GM06990 (cell line): ENCODE data around the gene PAQR9.

Source experiments
- DNase-seq: peaks from one replicate; pipeline ENCODE4 v3.0.0-alpha.2; 2011; ENCODE audit not compliant: insufficient read length; ENCODE audit errors: extremely low read depth
- H3K27me3 ChIP-seq: replicated peaks from 2 replicates; pipeline ENCODE4 v1.6.0; 2011; ENCODE audit warnings: low read length; ENCODE audit not compliant: control insufficient read depth, insufficient read depth
- H3K36me3 ChIP-seq: 2 replicates; pipeline ENCODE4 v1.5.1; 2011; ENCODE audit warnings: low read length; ENCODE audit not compliant: control insufficient read depth, insufficient read depth
- H3K4me3 ChIP-seq: replicated peaks from 2 replicates; pipeline ENCODE4 v1.5.1; 2011; ENCODE audit warnings: low read depth, mild to moderate bottlenecking, control low read depth, low read length
- CTCF ChIP-seq: IDR thresholded peaks from 2 replicates; pipeline ENCODE4 v1.5.1; 2011; ENCODE audit warnings: low read length, control low read depth, mild to moderate bottlenecking, inconsistent platforms; ENCODE audit not compliant: insufficient read depth, poor library complexity, severe bottlenecking

The PAQR9 gene

DNA sequence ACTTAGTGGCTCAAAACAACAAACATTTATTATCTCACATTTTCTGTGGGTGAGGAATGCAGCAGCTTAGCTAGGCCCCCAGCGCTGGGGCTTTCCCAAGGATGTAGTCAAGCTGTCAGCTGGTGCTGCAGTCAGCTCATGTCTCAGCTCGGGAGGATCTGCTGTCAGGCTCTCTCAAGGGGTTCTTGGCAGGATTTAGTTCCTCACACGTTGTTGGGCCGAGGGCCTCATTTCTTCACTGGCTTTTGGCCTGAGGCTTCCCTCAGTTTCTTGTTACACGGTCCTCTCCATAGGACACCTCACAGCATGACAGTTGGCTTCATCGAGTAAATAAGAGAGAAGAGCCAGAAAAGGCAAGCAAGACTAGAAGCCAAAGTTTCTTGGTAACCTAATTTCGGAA, 24.2 kb upstream of the PAQR9 start:
- no peaks in the 10 kb centered on the region for H3K36me3 ChIP-seq
- TF ChIP-seq CTCF, result no peak
- H3K27me3 ChIP-seq, result no peaks in the 10 kb centered on the region
- DNase-seq, result peak; percentile 27
- no peak overlapping the region for H3K4me3 ChIP-seq

DNA sequence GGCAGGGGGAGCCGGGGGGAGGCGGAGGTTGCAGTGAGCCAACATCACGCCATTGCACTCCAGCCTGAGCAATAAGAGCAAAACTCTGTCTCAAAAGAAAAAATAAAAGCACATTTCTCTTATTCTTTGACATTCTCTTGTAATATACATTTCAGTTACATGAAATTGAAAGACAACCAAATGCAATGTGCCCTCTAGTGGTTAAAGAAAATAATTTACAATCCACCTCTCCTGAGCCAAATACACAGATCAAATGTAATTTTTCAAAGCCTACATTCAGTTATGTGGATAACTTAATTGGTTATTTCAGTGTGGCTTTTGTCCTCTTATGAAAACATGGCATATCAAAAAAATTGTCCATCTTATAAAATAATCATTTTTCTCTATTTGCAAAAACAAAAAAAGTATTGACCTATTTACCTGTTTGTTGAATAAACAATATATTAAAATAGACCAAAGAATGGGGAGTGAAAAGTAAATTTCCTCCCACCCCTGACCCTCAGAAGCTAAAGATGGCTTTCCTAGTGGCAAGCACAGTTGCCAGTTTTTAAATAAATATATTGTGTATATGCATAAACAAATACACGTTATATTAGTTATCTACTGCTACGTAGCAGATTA, 23.7 kb upstream of the PAQR9 start:
- Histone ChIP-seq H3K36me3 (no peaks in the 10 kb centered on the region), H3K4me3 (no peak overlapping the region), H3K27me3 (no peaks in the 10 kb centered on the region)
- peak; percentile 27 for DNase-seq
- TF ChIP-seq CTCF, result peak; percentile 50

- Histone ChIP-seq H3K4me3 (no peak overlapping the region), H3K36me3 (no peaks in the 10 kb centered on the region), H3K27me3 (no peaks in the 10 kb centered on the region)
- TF ChIP-seq CTCF, result no peak
- no peak for DNase-seq
Observed at GRCh38 chr3:142984255-142984654, 20.8 kb upstream of the PAQR9 start.

DNA sequence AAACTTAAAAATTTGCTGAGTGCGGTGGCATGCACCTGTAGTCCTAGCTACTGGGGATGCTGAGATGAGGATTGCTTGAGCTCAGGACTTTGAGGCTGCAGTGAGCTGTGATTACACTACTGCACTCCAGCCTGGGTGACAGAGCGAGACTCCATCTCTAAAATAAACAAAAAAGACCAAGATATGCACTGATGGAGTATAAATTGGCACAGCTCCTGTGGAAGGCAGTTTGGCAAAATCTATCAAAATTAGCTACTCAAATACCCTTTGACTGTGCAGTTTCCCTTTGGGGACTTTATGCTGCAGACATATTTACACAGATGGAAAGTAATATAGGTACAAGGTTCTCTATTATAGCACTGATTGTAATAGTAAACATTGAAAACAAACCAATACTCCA, 19.8 kb upstream of the PAQR9 start:
- TF ChIP-seq CTCF, result no peak
- Histone ChIP-seq H3K27me3 (no peaks in the 10 kb centered on the region), H3K36me3 (no peaks in the 10 kb centered on the region), H3K4me3 (no peak overlapping the region)
- DNase-seq, result no peak

- TF ChIP-seq CTCF, result no peak
- DNase-seq, result no peak
- no peaks in the 10 kb centered on the region for H3K27me3 ChIP-seq
- H3K4me3 ChIP-seq, result no peak overlapping the region
- no peaks in the 10 kb centered on the region for H3K36me3 ChIP-seq
Observed at GRCh38 chr3:142982038-142982773, 18.7 kb upstream of the PAQR9 start.
